SK-MEL-5 (cell line): ENCODE measurements around the gene CLMP. TPM values are rescaled to one million over a fixed set of nuclear protein-coding genes. Genes with fewer than 3 reads are reported as not detected.

Experiments
- DNase-seq: peaks from one replicate; pipeline ENCODE4 v3.0.0-alpha.2; 2016; ENCODE audit warnings: low read depth, low spot score
- in situ Hi-C: cut with HindIII; loops from 2 replicates; pipeline ENCODE4 v1.10.0; 2016; ENCODE audit warnings: low sequenced_read_pairs, high pct_unique_total_duplicates, low pct_unique_long_range_greater_than_20kb
- total RNA-seq: library from RNA; depleted of rRNA; stranded (reverse); fragments of >200 nt; shearing (Covaris generic); gene quantifications from 2 replicates; pipeline ENCODE4 v1.2.3, GENCODE V29; 2014

The CLMP gene
- total RNA-seq, 1 experiment from 2014 or later: not detected

GRCh38 chr11:123200264-123200663 lies 5.2 kb upstream of the CLMP start:
- in situ Hi-C loops: no loop called here
- no peak for DNase-seq

GRCh38 chr11:123197711-123198110 lies 2.7 kb upstream of the CLMP start:
- DNase-seq: no peak
- in situ Hi-C loops: no loop called here

GRCh38 chr11:123196060-123196714 lies 1.1 kb upstream of the CLMP start:
- DNase-seq: no peak
- in situ Hi-C loops: no loop called here

GRCh38 chr11:123194337-123195187 lies 486 bp downstream of the CLMP start:
- no peak for DNase-seq
- in situ Hi-C loops: no loop called here

GRCh38 chr11:123193742-123194141 lies 1.3 kb downstream of the CLMP start:
- in situ Hi-C loops: no loop called here

GRCh38 chr11:123191939-123192338 lies 3.1 kb downstream of the CLMP start:
- DNase-seq: no peak
- in situ Hi-C loops: no loop called here

More at GRCh38 chr11:123193742-123194141, 1.3 kb downstream of the CLMP start:
- no peak for DNase-seq

- DNase-seq: no peak
- in situ Hi-C loops: no loop called here
Measured at GRCh38 chr11:123190518-123190917, 4.5 kb downstream of the CLMP start.

- in situ Hi-C loops: no loop called here
- DNase-seq: peak; percentile 79
Measured at GRCh38 chr11:123188508-123189165, 6.4 kb downstream of the CLMP start.

GRCh38 chr11:123187665-123188507 lies 7.2 kb downstream of the CLMP start:
- peak; percentile 4 for DNase-seq
- in situ Hi-C loops: no loop called here

- in situ Hi-C loops: no loop called here
- no peak for DNase-seq
Measured at GRCh38 chr11:123187248-123187647, 7.8 kb downstream of the CLMP start.

- no peak for DNase-seq
Measured at GRCh38 chr11:123186286-123186685, 8.8 kb downstream of the CLMP start.

GRCh38 chr11:123185326-123185725 lies 9.7 kb downstream of the CLMP start:
- in situ Hi-C loops: no loop called here
- no peak for DNase-seq

More at GRCh38 chr11:123186286-123186685, 8.8 kb downstream of the CLMP start:
- in situ Hi-C loops: no loop called here

GRCh38 chr11:123184531-123184930 lies 10.5 kb downstream of the CLMP start:
- no peak for DNase-seq
- in situ Hi-C loops: no loop called here

GRCh38 chr11:123183391-123184099 lies 11.5 kb downstream of the CLMP start:
- DNase-seq: no peak
- in situ Hi-C loops: no loop called here

- no peak for DNase-seq
- in situ Hi-C loops: no loop called here
Measured at GRCh38 chr11:123181767-123182500, 13.1 kb downstream of the CLMP start.

GRCh38 chr11:123181075-123181474 lies 14.0 kb downstream of the CLMP start:
- no peak for DNase-seq
- in situ Hi-C loops: no loop called here
